ENCODE measurements around the gene FXR1. TPM values are rescaled to one million over a fixed set of nuclear protein-coding genes. Genes with fewer than 3 reads are reported as not detected.
A peak's percentile ranks its signal among the peaks of the same experiment; 100 is the strongest.

Gene FXR1
- total RNA-seq, 1 experiment from 2014 or later, result 215 TPM

DNA sequence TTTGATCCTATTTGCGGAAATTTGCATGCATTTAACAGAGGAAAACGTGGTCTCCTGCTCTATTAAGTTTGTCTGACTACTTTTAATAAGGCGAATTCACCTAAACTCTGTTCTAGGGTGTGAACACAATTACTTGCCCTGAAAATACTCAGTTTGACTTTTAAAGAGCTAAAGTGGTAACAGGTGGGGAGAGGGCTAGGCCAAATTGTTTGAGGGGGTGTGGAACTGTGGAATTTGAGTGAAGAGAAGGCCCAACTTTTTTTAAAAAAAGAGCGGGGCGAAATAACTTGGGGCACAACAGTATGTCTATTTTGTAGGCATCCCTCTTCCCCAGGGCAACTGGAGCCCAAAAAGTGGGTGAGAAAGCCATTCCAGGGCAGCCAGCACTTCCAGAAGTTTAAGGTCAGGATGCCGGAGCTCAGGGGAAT is 580 bp upstream of the FXR1 start:
- Histone ChIP-seq H3K9me2 (ENCODE audit: insufficient read depth) (no peaks in the 10 kb centered on the region), H3K4me1 (ENCODE audit: control insufficient read depth in 1 of 2, insufficient read depth in 2 of 2, low read length in 2 of 2) (peaks cover 11 to 19% of the 10 kb centered on the region in 2 experiments; a peak in 3 of 4 replicates), H4K20me1 (ENCODE audit: insufficient read depth) (peaks cover 21% of the 10 kb centered on the region), H3K9ac (ENCODE audit: low read length) (peak overlapping the region; percentile 91), H3K4me3 (replicated peaks in 1 of 2; ENCODE audit: low read depth in 1 of 2, low read length in 2 of 2) (peak overlapping the region; percentile 93 to 95), H2AFZ (ENCODE audit: low read depth, low read length, poor library complexity, severe bottlenecking) (peak overlapping the region; percentile 78), H3K27me3 (ENCODE audit: insufficient read depth, low read length) (no peaks in the 10 kb centered on the region), H3K36me3 (ENCODE audit: control insufficient read depth in 1 of 2, insufficient read depth in 2 of 2, low read length in 2 of 2) (peaks cover 2 to 10% of the 10 kb centered on the region in 2 experiments; a peak in 2 of 4 replicates), H3K27ac (ENCODE audit: low read depth, low read length) (peak overlapping the region; percentile 55), H3K4me2 (ENCODE audit: low read length) (peak overlapping the region; percentile 78), H3K9me3 (ENCODE audit: control insufficient read depth in 1 of 2, insufficient read depth in 1 of 2, low read depth in 1 of 2, low read length in 2 of 2) (no peaks in the 10 kb centered on the region), H3K79me2 (ENCODE audit: insufficient read depth, low read length) (peaks cover 45% of the 10 kb centered on the region)
- ChIA-PET CTCF (interaction anchor here (0.7 to 1.2 kb wide), 4 partner anchors 9 to 78 kb away, joined by 3 to 4 read pairs (median 3); partner anchors contain the start of gene DNAJC19), POLR2A (interaction anchor here (1.2 to 1.3 kb wide), 2 partner anchors 22 to 23 kb away, joined by 3 read pairs; no protein-coding TSS in a partner anchor), RAD21 (ENCODE audit: low non-redundant PET in 1 of 2, low total read pairs in 2 of 2, uncharacterized antibody in 2 of 2, unreplicated experiment in 2 of 2) (interaction anchor here in 1 of 2 experiments (1.0 kb wide), 1 partner anchor 265 kb away, joined by 3 read pairs; no protein-coding TSS in a partner anchor)
- no peak for DNase-seq (ENCODE audit: low read depth, low spot score)
- intact Hi-C loops (cut with micrococcal nuclease), result loop anchor here (10.0 kb wide), 1 partner anchor 307 kb away; the partner anchor contains the start of gene TTC14
- peak; percentile 11 for ATAC-seq
- TF ChIP-seq, protein P1, sequence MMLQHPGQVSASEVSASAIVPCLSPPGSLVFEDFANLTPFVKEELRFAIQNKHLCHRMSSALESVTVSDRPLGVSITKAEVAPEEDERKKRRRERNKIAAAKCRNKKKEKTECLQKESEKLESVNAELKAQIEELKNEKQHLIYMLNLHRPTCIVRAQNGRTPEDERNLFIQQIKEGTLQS (IDR thresholded peaks at IDR 0.05), result no peak
- TF ChIP-seq EZH2 (IDR thresholded peaks at IDR 0.05) (no peak), CTCF (IDR thresholded peaks at IDR 0.05 in 2 of 3, conservative IDR thresholded peaks at IDR 0.05 in 1 of 3; ENCODE audit: borderline replicate concordance in 1 of 3, insufficient read depth in 1 of 3, low read depth in 2 of 3, low read length in 2 of 3) (no peak), FOSL1 (IDR thresholded peaks at IDR 0.05; ENCODE audit: low read depth) (no peak), CBX3 (IDR thresholded peaks at IDR 0.05; ENCODE audit: low read depth) (no peak), ZNF274 (IDR thresholded peaks at IDR 0.05; ENCODE audit: low read depth, low read length) (no peak), EZH2phosphoT487 (IDR thresholded peaks at IDR 0.05; ENCODE audit: borderline replicate concordance) (no peak), EGR1 (IDR thresholded peaks at IDR 0.05; ENCODE audit: low read depth) (no peak), MAX (IDR thresholded peaks at IDR 0.05) (no peak), CEBPB (IDR thresholded peaks at IDR 0.05; ENCODE audit: low read depth) (no peak), SP1 (IDR thresholded peaks at IDR 0.05; ENCODE audit: low read depth) (no peak), POLR2AphosphoS5 (IDR thresholded peaks at IDR 0.05; ENCODE audit: low read depth, low read length) (no peak), SIN3A (IDR thresholded peaks at IDR 0.05; ENCODE audit: low read depth) (no peak), POLR2A (IDR thresholded peaks at IDR 0.05; ENCODE audit: borderline replicate concordance, extremely low read depth, insufficient read depth, insufficient read length) (no peak), ZBTB33 (IDR thresholded peaks at IDR 0.05; ENCODE audit: extremely low read depth, insufficient replicate concordance, low read length) (no peak), ELF1 (IDR thresholded peaks at IDR 0.05; ENCODE audit: borderline replicate concordance, low read depth) (no peak)
- BruUV-seq (replicated peaks), result TSS peak; percentile 42

Measured in HCT116 (cell line).